HG03460 (cell line): ENCODE measurements around the gene GALNT10.
A peak's percentile ranks its signal among the peaks of the same experiment; 100 is the strongest.
"Not testable (repeated sequence)": the region's sequence is repeated elsewhere in the genome, so short reads cannot be mapped to it uniquely, and the experiment has no call there.

Source experiments
- ATAC-seq: cut with Tn5 transposase; IDR thresholded peaks from one replicate; pipeline ENCODE4 v1.9.1; 2021; ENCODE audit not compliant: unreplicated experiment

GALNT10 gene

GRCh38 chr5:154190595-154191304 is at the start of gene GALNT10:
GALNT10 (plus strand) TSS chr5:154190733; CDS start chr5:154190867, 134 bp downstream.
- ATAC-seq, result peak; percentile 66

- no peak for ATAC-seq
These were observed 48.8 kb upstream of the GALNT10 start for GRCh38 chr5:154141745-154142221.

DNA sequence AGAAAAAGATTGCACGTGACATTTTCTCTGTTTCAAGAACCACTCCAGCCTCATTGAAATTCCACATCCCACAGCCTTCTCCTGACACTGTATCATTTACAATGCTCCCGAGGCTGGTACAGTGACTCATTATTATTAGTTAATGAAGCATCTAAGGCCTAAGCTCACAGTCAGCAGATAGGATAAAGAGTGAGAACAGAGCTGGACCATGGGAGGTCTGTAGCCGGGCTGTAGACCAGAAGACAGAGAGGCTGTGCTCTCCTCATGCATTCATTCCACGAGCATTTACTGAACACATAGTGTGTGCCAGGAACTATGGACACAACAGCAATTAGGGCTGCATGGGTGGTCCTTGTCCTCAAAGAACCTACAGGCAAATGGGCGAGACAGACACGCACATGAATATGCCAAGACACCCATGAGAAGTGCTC is 47.3 kb upstream of the GALNT10 start:
- ATAC-seq, result no peak

- ATAC-seq, result no peak
These were observed 45.3 kb upstream of the GALNT10 start for GRCh38 chr5:154145268-154145667.

GRCh38 chr5:154146409-154146808 is 44.1 kb upstream of the GALNT10 start:
- ATAC-seq, result no peak

GRCh38 chr5:154147666-154148065 is 42.9 kb upstream of the GALNT10 start:
- ATAC-seq, result no peak

DNA sequence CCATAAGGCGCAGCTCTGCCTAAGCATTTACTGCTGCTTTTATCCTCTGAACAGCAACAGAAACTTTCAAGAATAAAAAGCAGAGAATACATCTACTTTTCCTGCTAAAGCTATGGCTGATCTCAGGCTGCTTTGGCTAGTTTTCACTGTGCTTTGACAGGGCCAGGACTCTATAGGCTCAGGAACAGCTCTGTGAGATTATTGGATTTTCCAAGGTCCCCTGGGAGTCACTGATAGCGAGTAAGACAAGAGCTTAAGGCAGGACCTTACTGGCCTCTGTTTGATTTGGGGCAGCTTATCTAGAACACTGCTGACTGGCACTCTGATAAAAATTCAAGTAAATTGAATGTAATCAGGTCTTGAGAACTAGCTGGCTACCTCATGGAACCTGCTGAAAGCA is 40.1 kb upstream of the GALNT10 start:
- not testable (repeated sequence) for ATAC-seq

DNA sequence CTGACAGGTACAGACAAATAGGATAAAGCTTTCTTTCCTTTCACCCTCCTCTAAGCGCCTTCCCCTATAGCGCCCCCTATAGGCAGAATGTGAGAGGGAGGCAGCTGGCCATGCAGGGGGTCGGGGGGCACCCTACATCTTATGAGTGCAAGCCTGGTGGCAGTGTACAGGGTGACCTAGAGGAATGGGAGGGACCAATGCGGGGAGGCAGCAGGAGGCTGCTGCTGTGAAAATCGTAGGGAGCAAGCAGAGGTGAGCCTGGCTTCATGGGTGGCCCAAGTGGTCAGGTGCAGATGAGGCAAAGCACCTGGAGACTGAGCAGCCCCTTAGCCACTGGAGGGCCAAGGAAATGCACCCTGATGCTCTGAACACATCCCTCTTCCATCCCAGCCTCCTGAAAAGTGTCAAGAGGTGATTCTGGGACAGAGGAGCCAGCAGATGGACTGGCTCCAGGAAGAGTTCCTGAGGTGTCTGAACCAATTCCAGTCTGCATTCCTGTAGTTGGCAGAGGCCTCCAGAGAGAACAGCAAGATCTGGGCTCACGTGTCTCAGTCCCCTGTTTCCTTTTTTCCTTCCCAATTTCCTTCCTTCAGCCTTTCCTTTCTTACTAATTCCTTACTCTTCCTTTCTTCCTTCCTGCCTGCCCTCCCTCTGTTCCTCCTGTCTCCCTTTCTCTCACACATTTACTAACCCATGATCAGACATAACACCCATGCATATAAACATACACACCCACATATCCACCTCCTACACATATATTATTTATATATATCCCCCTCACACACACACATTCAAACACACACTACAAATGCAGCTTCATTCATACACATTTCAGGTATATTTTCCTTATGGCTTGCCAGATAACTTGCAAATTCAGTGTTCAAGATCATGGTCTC is 32.8 kb upstream of the GALNT10 start:
- ATAC-seq, result no peak

- no peak for ATAC-seq
These were observed 32.2 kb upstream of the GALNT10 start for GRCh38 chr5:154158379-154158737.

DNA sequence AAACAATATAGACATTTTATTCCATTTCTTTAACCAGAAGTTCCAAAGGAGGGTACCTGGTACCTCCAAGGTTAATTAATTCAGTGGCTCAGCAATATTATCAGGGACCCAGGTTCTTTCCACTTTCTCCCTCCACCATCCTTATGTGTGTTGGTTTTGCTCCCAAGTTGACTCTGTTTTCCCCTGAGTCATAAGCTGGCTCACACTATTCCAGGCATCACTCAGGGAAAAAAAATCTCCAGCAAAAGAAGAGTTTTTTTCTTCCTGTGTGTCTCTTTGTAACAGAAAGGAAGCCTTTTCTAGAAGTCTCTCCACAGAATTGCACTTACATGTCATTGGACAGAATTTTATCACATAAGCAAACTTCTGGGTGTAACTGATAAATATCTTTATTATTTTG is 31.2 kb upstream of the GALNT10 start:
- no peak for ATAC-seq

GRCh38 chr5:154162539-154163151 is 27.9 kb upstream of the GALNT10 start:
- no peak for ATAC-seq

DNA sequence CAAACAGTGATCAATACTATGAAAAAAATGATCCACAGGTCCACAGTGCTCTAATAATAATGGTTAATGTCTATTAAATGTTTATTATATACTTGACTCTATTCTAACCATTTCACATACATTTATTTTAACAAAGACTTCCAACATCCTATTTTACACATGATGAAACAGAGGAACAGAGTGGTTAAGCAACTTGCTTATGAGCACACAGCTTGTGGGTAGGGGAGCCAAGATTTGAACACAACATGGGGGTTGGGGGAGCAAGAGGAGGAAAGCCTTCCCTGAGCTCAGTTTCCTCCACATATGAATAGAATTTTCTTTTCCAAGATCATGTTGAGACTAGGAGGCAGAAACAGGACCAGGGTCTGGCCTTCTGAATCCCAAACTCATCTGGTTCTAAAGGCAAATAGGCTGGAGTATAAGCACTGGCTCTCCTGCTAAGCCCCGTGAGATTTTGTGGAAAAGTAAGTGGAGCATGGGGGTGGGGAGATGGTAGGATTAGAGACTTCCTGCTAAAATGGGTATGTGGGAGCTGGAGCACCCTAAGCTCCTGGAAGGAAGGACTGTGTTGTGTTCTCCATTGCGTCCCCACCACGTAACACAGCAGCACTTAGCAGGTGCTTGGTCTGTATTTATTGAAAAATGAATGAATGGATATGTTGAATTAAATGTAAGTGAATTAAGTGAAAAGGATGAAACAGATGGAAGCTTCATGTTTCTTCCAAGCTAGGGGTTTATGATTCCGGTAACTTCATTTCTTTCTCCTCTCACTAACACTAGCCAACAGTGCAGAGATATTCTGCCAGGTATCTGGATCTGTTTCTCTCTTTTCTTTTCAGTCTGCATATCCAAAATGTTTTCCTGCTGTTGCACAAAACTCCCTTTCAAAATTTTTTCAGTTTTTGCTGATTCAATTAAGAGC is 26.9 kb upstream of the GALNT10 start:
- no peak for ATAC-seq

GRCh38 chr5:154164249-154164581 is 26.3 kb upstream of the GALNT10 start:
- no peak for ATAC-seq

GRCh38 chr5:154165886-154166285 is 24.6 kb upstream of the GALNT10 start:
- ATAC-seq, result no peak

- no peak for ATAC-seq
These were observed 23.4 kb upstream of the GALNT10 start for GRCh38 chr5:154166901-154167791.

DNA sequence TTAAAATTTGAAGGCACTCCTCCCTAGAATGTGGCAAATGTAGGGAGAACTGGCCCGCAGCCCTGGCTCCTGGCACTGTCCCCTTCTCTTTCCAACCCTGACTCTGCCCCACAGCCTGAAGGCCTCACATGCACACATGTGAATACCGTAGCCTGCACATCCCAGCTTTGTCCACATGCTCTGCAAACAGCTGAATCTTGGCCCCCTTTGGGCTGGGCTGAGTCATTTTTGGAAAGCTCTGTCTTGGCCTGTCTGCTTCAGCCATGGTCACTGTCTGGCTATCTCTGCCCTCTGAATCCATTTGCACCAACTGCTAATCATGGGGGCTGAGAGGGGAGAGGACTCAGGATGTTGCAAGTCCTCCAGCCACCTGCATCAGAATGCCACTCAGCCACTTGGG is 22.1 kb upstream of the GALNT10 start:
- no peak for ATAC-seq

DNA sequence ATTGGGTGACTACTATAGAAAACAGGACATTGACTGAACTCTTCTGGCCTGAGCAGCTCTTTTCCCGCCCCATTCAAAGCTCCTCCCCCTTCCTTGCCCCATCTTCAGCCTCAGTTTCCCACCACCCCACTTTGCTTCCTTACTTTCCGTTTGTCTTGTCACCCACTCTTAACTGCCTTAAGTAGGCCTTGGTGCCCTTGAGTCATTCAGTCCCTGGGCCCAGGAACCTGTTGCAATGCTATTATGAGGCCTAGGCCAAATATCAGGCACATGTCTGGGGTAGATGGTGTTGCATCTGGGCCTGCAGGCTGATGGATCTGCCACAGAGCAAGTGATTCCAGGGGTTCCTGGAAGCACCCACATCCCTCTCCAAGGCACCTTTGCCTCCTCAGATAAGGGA is 17.7 kb upstream of the GALNT10 start:
- no peak for ATAC-seq

- ATAC-seq, result no peak
These were observed 16.4 kb upstream of the GALNT10 start for GRCh38 chr5:154174091-154174490.

GRCh38 chr5:154176181-154176580 is 14.4 kb upstream of the GALNT10 start:
- no peak for ATAC-seq

- ATAC-seq, result no peak
These were observed 11.9 kb upstream of the GALNT10 start for GRCh38 chr5:154178661-154179060.
